H1 (cell line): ENCODE results near the gene CAPZB. TPM values are rescaled to one million over a fixed set of nuclear protein-coding genes. Genes with fewer than 3 reads are reported as not detected.

ENCODE experiments used
- CTCF ChIA-PET: fragments of 300-600 bp; sonication (Branson Sonifier 250); formaldehyde crosslinking; loops from one replicate; lab custom pipeline; 2021; ENCODE audit not compliant: partially characterized antibody; lab: Charles Lee
- POLR2A ChIA-PET: fragments of 300-600 bp; sonication (Branson Sonifier 250); formaldehyde crosslinking; loops from one replicate; lab custom pipeline; 2021; ENCODE audit warnings: inconsistent platforms; ENCODE audit not compliant: partially characterized antibody; lab: Charles Lee
- DNase-seq, 2 experiments: peaks; one replicate each; pipeline versions ENCODE4 v3.0.0 to v3.0.0-alpha.2; 2010 to 2022; ENCODE audit warnings: low spot score in 2 of 2, low read depth in 1 of 2, mixed read lengths in 1 of 2
- FAIRE-seq: peaks from 2 replicates; lab custom pipeline; 2011; peaks lifted over from hg19 to GRCh38; lab: Jason Lieb, UNC
- H2AFZ ChIP-seq: 2 replicates; pipeline ENCODE4 v1.8.1; 2012; ENCODE audit warnings: low read length, inconsistent platforms
- H2AK5ac ChIP-seq: 2 replicates; pipeline ENCODE4 v1.6.1; 2013; ENCODE audit warnings: low read depth, low read length
- H2BK120ac ChIP-seq: replicated peaks from 2 replicates; pipeline ENCODE3; 2013; ENCODE audit warnings: low read depth, low read length, inconsistent platforms
- H2BK12ac ChIP-seq: 2 replicates; pipeline ENCODE4 v1.6.1; 2013; ENCODE audit warnings: low read depth, low read length
- H2BK15ac ChIP-seq: 2 replicates; pipeline ENCODE4 v1.6.1; 2013; ENCODE audit warnings: low read length
- H2BK20ac ChIP-seq: 2 replicates; pipeline ENCODE4 v1.6.1; 2013; ENCODE audit warnings: low read length
- H2BK5ac ChIP-seq: 2 replicates; pipeline ENCODE4 v1.6.1; 2013; ENCODE audit warnings: low read depth, low read length
- H3K14ac ChIP-seq: 2 replicates; pipeline ENCODE4 v1.6.1; 2013; ENCODE audit warnings: inconsistent platforms; ENCODE audit not compliant: insufficient read length
- H3K18ac ChIP-seq: 2 replicates; pipeline ENCODE4 v1.6.1; 2013; ENCODE audit warnings: low read length; ENCODE audit errors: extremely low read depth
- H3K23ac ChIP-seq: 2 replicates; pipeline ENCODE4 v1.6.1; 2013; ENCODE audit warnings: inconsistent platforms; ENCODE audit not compliant: insufficient read length
- H3K23me2 ChIP-seq: 2 replicates; pipeline ENCODE4 v1.6.1; 2013; ENCODE audit warnings: low read depth, low read length
- H3K27ac ChIP-seq: 2 replicates; pipeline ENCODE4 v1.6.1; 2011; ENCODE audit warnings: low read depth, low read length, inconsistent platforms
- H3K27me3 ChIP-seq, 4 experiments: replicated peaks in 1 of 4; 1 replicate in 1 of 4; 2 replicates in 3 of 4; pipeline versions ENCODE4 v1.6.1 to v1.8.1; 2011 to 2013; ENCODE audit warnings: low read length in 3 of 4, mild to moderate bottlenecking in 3 of 4, inconsistent platforms in 2 of 4, mixed read lengths in 2 of 4, moderate library complexity in 1 of 4; ENCODE audit not compliant: control insufficient read depth in 3 of 4, insufficient read depth in 3 of 4; ENCODE audit errors: extremely low read depth in 1 of 4
- H3K36me3 ChIP-seq, 4 experiments: 2 replicates each; pipeline versions ENCODE4 v1.6.1 to v1.8.1; 2011 to 2013; ENCODE audit warnings: mild to moderate bottlenecking in 4 of 4, low read length in 3 of 4, moderate library complexity in 2 of 4, control low read depth in 1 of 4, inconsistent platforms in 1 of 4; ENCODE audit not compliant: insufficient read depth in 4 of 4, control insufficient read depth in 2 of 4
- H3K4ac ChIP-seq: replicated peaks from 2 replicates; pipeline ENCODE3; 2013; ENCODE audit warnings: low read length, low read depth, mixed read lengths, inconsistent platforms; ENCODE audit not compliant: insufficient read length
- H3K4me1 ChIP-seq, 4 experiments: replicated peaks in 1 of 4; 1 replicate in 1 of 4; 2 replicates in 3 of 4; pipeline versions ENCODE4 v1.6.1 to v1.8.1; 2011 to 2013; ENCODE audit warnings: low read length in 3 of 4, inconsistent platforms in 2 of 4, mixed read lengths in 1 of 4; ENCODE audit not compliant: insufficient read depth in 4 of 4, control insufficient read depth in 3 of 4
- H3K4me2 ChIP-seq, 2 experiments: 2 replicates each; pipeline versions ENCODE4 v1.6.1 to v1.8.1; 2011 to 2013; ENCODE audit warnings: low read depth in 2 of 2, low read length in 2 of 2, control low read depth in 1 of 2, inconsistent platforms in 1 of 2, mild to moderate bottlenecking in 1 of 2; ENCODE audit not compliant: insufficient read depth in 1 of 2
- H3K4me3 ChIP-seq, 4 experiments: fragments of 200-600, 300-600 bp in 1 of 4; sonication (generic), shearing (Covaris generic), sonication (Bioruptor Twin) in 1 of 4; 2 replicates each; pipeline versions ENCODE4 v1.5.1 to v1.8.1; 2011 to 2016; ENCODE audit warnings: low read length in 4 of 4, low read depth in 3 of 4, control low read depth in 2 of 4, inconsistent platforms in 2 of 4, mild to moderate bottlenecking in 2 of 4, mixed read lengths in 1 of 4, moderate library complexity in 1 of 4; ENCODE audit not compliant: insufficient read depth in 2 of 4; ENCODE audit errors: extremely low read depth in 1 of 4
- H3K56ac ChIP-seq: replicated peaks from 2 replicates; pipeline ENCODE3; 2013; ENCODE audit warnings: low read depth, mild to moderate bottlenecking, mixed read lengths, low read length, inconsistent platforms; ENCODE audit not compliant: insufficient read length
- H3K79me1 ChIP-seq: 2 replicates; pipeline ENCODE4 v1.6.1; 2013; ENCODE audit warnings: low read depth, low read length, control low read depth
- H3K79me2 ChIP-seq, 2 experiments: 2 replicates each; pipeline versions ENCODE4 v1.6.1 to v1.8.1; 2012 to 2013; ENCODE audit warnings: low read length in 2 of 2, mild to moderate bottlenecking in 2 of 2, inconsistent platforms in 1 of 2; ENCODE audit not compliant: insufficient read depth in 2 of 2, control insufficient read depth in 1 of 2
- H3K9ac ChIP-seq, 4 experiments: replicated peaks in 1 of 4; 1 replicate in 1 of 4; 2 replicates in 3 of 4; pipeline versions ENCODE4 v1.6.1 to v1.8.1; 2011 to 2013; ENCODE audit warnings: low read depth in 3 of 4, low read length in 3 of 4, control low read depth in 2 of 4, mild to moderate bottlenecking in 2 of 4, moderate library complexity in 2 of 4, inconsistent platforms in 1 of 4; ENCODE audit errors: extremely low read depth in 1 of 4
- H3K9me3 ChIP-seq, 2 experiments: 2 replicates each; pipeline versions ENCODE4 v1.6.1 to v1.8.1; 2012 to 2013; ENCODE audit warnings: mild to moderate bottlenecking in 2 of 2, moderate library complexity in 2 of 2, control low read depth in 1 of 2, inconsistent platforms in 1 of 2, low read depth in 1 of 2, low read length in 1 of 2, mixed read lengths in 1 of 2; ENCODE audit not compliant: insufficient read depth in 2 of 2
- H4K20me1 ChIP-seq, 2 experiments: replicated peaks in 1 of 2; 2 replicates each; pipeline versions ENCODE3 to v1.8.1; 2011 to 2013; ENCODE audit warnings: inconsistent platforms in 2 of 2, low read length in 2 of 2, mild to moderate bottlenecking in 1 of 2; ENCODE audit not compliant: insufficient read depth in 2 of 2, control insufficient read depth in 1 of 2
- H4K5ac ChIP-seq: 2 replicates; pipeline ENCODE4 v1.6.1; 2013; ENCODE audit warnings: low read length, low read depth, mixed read lengths, inconsistent platforms; ENCODE audit not compliant: insufficient read length
- H4K8ac ChIP-seq: 2 replicates; pipeline ENCODE4 v1.8.0; 2013; ENCODE audit warnings: mild to moderate bottlenecking, moderate library complexity, low read length, inconsistent platforms; ENCODE audit not compliant: insufficient read depth; ENCODE audit errors: extremely low read depth
- H4K91ac ChIP-seq: replicated peaks from 2 replicates; pipeline ENCODE3; 2013; ENCODE audit warnings: low read length, mixed read lengths, inconsistent platforms; ENCODE audit not compliant: insufficient read length
- BACH1 ChIP-seq: IDR thresholded peaks from 2 replicates; pipeline ENCODE4 v1.6.1; 2012; ENCODE audit warnings: low read length, improper control_type of control experiment
- CBX5 ChIP-seq: fragments of 300-800, 300-1000 bp; sonication (generic); IDR thresholded peaks from 2 replicates; pipeline ENCODE4 v1.7.1; 2016; ENCODE audit warnings: antibody characterized with exemption, low read length, low read depth
- CREB1 ChIP-seq: IDR thresholded peaks from 2 replicates; pipeline ENCODE4 v1.6.1; 2012; ENCODE audit warnings: inconsistent platforms
- E2F6 ChIP-seq: IDR thresholded peaks from 2 replicates; pipeline ENCODE4 v1.6.1; 2012; ENCODE audit warnings: inconsistent platforms
- EP300 ChIP-seq, 2 experiments: IDR thresholded peaks; 1 replicate in 1 of 2; 2 replicates in 1 of 2; pipeline ENCODE4 v1.6.1; 2011 to 2012; ENCODE audit warnings: low read depth in 2 of 2, low read length in 2 of 2, mild to moderate bottlenecking in 2 of 2, borderline replicate concordance in 1 of 2, inconsistent platforms in 1 of 2, moderate library complexity in 1 of 2
- HDAC2 ChIP-seq, 2 experiments: fragments of 300-600 bp in 1 of 2; sonication (generic) in 1 of 2; IDR thresholded peaks; 2 replicates each; pipeline ENCODE4 v1.6.1; 2011 to 2012; ENCODE audit warnings: low read depth in 2 of 2, low read length in 2 of 2, mild to moderate bottlenecking in 2 of 2, moderate library complexity in 2 of 2, borderline replicate concordance in 1 of 2, inconsistent platforms in 1 of 2
- KDM1A ChIP-seq: fragments of 200-600, 300-600 bp; sonication (generic); IDR thresholded peaks from 2 replicates; pipeline ENCODE4 v1.7.1; 2016; ENCODE audit warnings: mild to moderate bottlenecking, low read length, borderline replicate concordance
- RBBP5 ChIP-seq: IDR thresholded peaks from 2 replicates; pipeline ENCODE4 v1.7.1; 2012; ENCODE audit warnings: low read depth, mild to moderate bottlenecking, inconsistent platforms, low read length, moderate library complexity, borderline replicate concordance
- RXRA ChIP-seq: IDR thresholded peaks from 2 replicates; pipeline ENCODE4 v1.6.1; 2011; ENCODE audit warnings: low read depth, mild to moderate bottlenecking, low read length, moderate library complexity; ENCODE audit not compliant: insufficient read depth
- SAP30 ChIP-seq: fragments of 300-600 bp; sonication (generic); IDR thresholded peaks from 2 replicates; pipeline ENCODE4 v1.7.1; 2012; ENCODE audit warnings: low read length, moderate library complexity, mild to moderate bottlenecking, inconsistent platforms; ENCODE audit not compliant: insufficient read depth, insufficient replicate concordance
- SIX5 ChIP-seq: IDR thresholded peaks from 2 replicates; pipeline ENCODE4 v1.6.1; 2011; ENCODE audit warnings: mild to moderate bottlenecking, low read depth, low read length
- SRF ChIP-seq: IDR thresholded peaks from 2 replicates; pipeline ENCODE4 v1.6.1; 2011; ENCODE audit warnings: mild to moderate bottlenecking, low read depth, low read length, moderate library complexity
- TBP ChIP-seq: IDR thresholded peaks from 2 replicates; pipeline ENCODE4 v1.6.1; 2011; ENCODE audit warnings: low read depth, low read length, improper control_type of control experiment
- WGBS, 2 experiments: shearing (Covaris generic) in 1 of 2; methylation state at CpG; one replicate each; pipeline versions ENCODE4 v1.1.6 to v1.1.7; 2013 to 2015; ENCODE audit warnings: low lambda C conversion rate in 2 of 2, mixed read lengths in 2 of 2, inconsistent platforms in 1 of 2, low coverage in 1 of 2, missing lambda C conversion rate in 1 of 2; ENCODE audit not compliant: insufficient replicate concordance in 2 of 2, insufficient coverage in 1 of 2, insufficient read length in 1 of 2; ENCODE audit errors: extremely low coverage in 1 of 2, missing lambda C conversion rate in 1 of 2; 5-methylcytosine and 5-hydroxymethylcytosine counted together
- polyA plus RNA-seq, 7 experiments: library from polyadenylated mRNA; depleted of rRNA in 3 of 7; stranded (reverse) in 5 of 7; unstranded in 2 of 7; fragments of >200 nt in 5 of 7; fragments of 200-250 nt in 2 of 7; gene quantifications; 1 replicate in 5 of 7; 2 replicates in 1 of 7; 4 replicates in 1 of 7; pipeline versions ENCODE4 v1.2.1 to v1.2.3, GENCODE V29; 2011 to 2013; ENCODE audit warnings: missing spikeins in 2 of 7, mixed read lengths in 2 of 7
- total RNA-seq: library from RNA; stranded (reverse); fragmentation: NEBNext Ultra II Directional; extraction: Animal tissue kit (Norgen Biotek cat#: 25700); gene quantifications from 2 replicates; pipeline ENCODE4 v1.2.1, GENCODE V29; 2021

The CAPZB gene
- total and polyA plus RNA-seq, 2 of the 8 experiments (the other 6 are each of a cell fraction or from before 2014, with no cell fraction given): 162 to 371 TPM

- H3K79me2 ChIP-seq: peaks cover 0 to 87% of the 10 kb centered on the region in 2 experiments; a peak in 2 of 4 replicates
- H2AK5ac ChIP-seq: no peak overlapping the region
- H4K8ac ChIP-seq: no peak overlapping the region
- H3K18ac ChIP-seq: no peak overlapping the region
- H4K91ac ChIP-seq: peak overlapping the region; percentile 46
- peaks cover 10 to 32% of the 10 kb centered on the region in 2 experiments for H4K20me1 ChIP-seq
- DNase-seq (no peak), FAIRE-seq (no peak)
- no peak overlapping the region for H4K5ac ChIP-seq
- no peaks in the 10 kb centered on the region for H3K9me3 ChIP-seq
- no peak overlapping the region for H3K4me2 ChIP-seq
- no peak overlapping the region for H3K9ac ChIP-seq
- no peaks in the 10 kb centered on the region for H3K36me3 ChIP-seq
- H3K4me1 ChIP-seq: peaks cover 1 to 10% (median 5%) of the 10 kb centered on the region in 4 experiments; a peak in 5 of 7 replicates
- no peak overlapping the region for H3K4ac ChIP-seq
- no peak overlapping the region for H3K14ac ChIP-seq
- no peak overlapping the region for H3K27ac ChIP-seq
- no peak overlapping the region for H2BK12ac ChIP-seq
- CTCF ChIA-PET: interaction anchor here (0.5 to 5.8 kb wide), 25 partner anchors 11 to 515 kb away, joined by 3 to 97 read pairs (median 4); no protein-coding TSS in a partner anchor
- no peak overlapping the region for H2BK15ac ChIP-seq
- no peak overlapping the region for H3K23ac ChIP-seq
- H2BK120ac ChIP-seq: no peak overlapping the region
- H3K4me3 ChIP-seq: no peak overlapping the region
- no peak overlapping the region for H2BK5ac ChIP-seq
- no peak overlapping the region for H2AFZ ChIP-seq
- no peak overlapping the region for H3K56ac ChIP-seq
- 94% methylated on average over 14 of the region's 14 CpGs; no CpG with 5 or more reads in 1 of the 2 experiments for WGBS, 2 experiments
- peaks cover 19% of the 10 kb centered on the region; the same call in 1 of the 2 replicates for H3K79me1 ChIP-seq
- POLR2A ChIA-PET: interaction anchor here (0.5 to 1.0 kb wide), 2 partner anchors 9 to 134 kb away, joined by 3 read pairs; no protein-coding TSS in a partner anchor
- no peak overlapping the region for H2BK20ac ChIP-seq
- H3K27me3 ChIP-seq: no peaks in the 10 kb centered on the region
- H3K23me2 ChIP-seq: no peaks in the 10 kb centered on the region
- TF ChIP-seq TBP (no peak), RBBP5 (no peak), SAP30 (no peak), RXRA (no peak), KDM1A (no peak), E2F6 (no peak), EP300 (IDR thresholded peaks at IDR 0.05; ENCODE audit: borderline replicate concordance in 1 of 2, low read depth in 2 of 2, low read length in 2 of 2) (no peak), CBX5 (no peak), CREB1 (no peak), SRF (no peak), SIX5 (no peak), BACH1 (no peak), HDAC2 (IDR thresholded peaks at IDR 0.05; ENCODE audit: borderline replicate concordance in 1 of 2, low read depth in 2 of 2, low read length in 2 of 2) (no peak)
These were observed 92.3 kb downstream of the CAPZB start for GRCh38 chr1:19393046-19393445.
